Measurements from ENCODE around the gene ERBB4. TPM values are rescaled to one million over a fixed set of nuclear protein-coding genes. Genes with fewer than 3 reads are reported as not detected.

The ERBB4 gene
- total RNA-seq, 2 experiments from 2014 or later, result not detected

DNA sequence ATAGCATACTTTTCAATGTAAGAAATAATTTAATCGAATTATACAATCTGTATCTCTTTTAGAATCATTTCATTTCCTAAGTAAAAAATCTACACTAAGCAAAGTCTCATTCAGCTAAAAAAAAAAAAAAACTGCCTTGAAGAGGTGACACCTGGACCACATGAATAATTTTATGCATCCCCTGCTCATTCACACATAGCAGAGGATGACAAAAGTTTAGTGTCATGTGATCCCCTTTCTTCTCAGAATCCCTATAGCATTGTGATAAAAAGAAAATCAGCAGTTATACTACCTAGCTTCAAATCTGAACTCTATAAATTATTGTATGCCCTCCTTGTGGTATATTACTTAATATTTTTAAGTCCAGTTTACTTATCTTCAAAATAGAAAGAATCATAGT is 603.8 kb downstream of the ERBB4 start:
- no peaks in the 10 kb centered on the region for H3K27me3 Mint-ChIP-seq
- Histone ChIP-seq H3K27ac (ENCODE audit: low read depth in 1 of 2, low read length in 2 of 2) (no peak overlapping the region), H3K36me3 (ENCODE audit: insufficient read depth, low read length) (no peaks in the 10 kb centered on the region), H3K27me3 (ENCODE audit: control insufficient read depth in 1 of 2, insufficient read depth in 2 of 2, low read length in 2 of 2) (no peaks in the 10 kb centered on the region), H3K4me3 (ENCODE audit: low read length) (no peak overlapping the region), H3K9me3 (ENCODE audit: control insufficient read depth in 1 of 2, insufficient read depth in 1 of 2, low read length in 2 of 2) (peaks cover 0 to 3% of the 10 kb centered on the region in 2 experiments), H3K4me1 (ENCODE audit: insufficient read depth, low read length) (no peaks in the 10 kb centered on the region)
- intact Hi-C loops (cut with DNase I, micrococcal nuclease), result no loop called here
- ChIA-PET CTCF (no interaction called here), POLR2A (no interaction called here)
- no peaks in the 10 kb centered on the region for H3K9me3 Mint-ChIP-seq
- TF ChIP-seq, protein P1, sequence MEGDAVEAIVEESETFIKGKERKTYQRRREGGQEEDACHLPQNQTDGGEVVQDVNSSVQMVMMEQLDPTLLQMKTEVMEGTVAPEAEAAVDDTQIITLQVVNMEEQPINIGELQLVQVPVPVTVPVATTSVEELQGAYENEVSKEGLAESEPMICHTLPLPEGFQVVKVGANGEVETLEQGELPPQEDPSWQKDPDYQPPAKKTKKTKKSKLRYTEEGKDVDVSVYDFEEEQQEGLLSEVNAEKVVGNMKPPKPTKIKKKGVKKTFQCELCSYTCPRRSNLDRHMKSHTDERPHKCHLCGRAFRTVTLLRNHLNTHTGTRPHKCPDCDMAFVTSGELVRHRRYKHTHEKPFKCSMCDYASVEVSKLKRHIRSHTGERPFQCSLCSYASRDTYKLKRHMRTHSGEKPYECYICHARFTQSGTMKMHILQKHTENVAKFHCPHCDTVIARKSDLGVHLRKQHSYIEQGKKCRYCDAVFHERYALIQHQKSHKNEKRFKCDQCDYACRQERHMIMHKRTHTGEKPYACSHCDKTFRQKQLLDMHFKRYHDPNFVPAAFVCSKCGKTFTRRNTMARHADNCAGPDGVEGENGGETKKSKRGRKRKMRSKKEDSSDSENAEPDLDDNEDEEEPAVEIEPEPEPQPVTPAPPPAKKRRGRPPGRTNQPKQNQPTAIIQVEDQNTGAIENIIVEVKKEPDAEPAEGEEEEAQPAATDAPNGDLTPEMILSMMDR (IDR thresholded peaks at IDR 0.05), result no peak
- H3K4me3 Mint-ChIP-seq, result no peak overlapping the region
- DNase-seq, result no peak
- H3K27ac Mint-ChIP-seq, result no peak overlapping the region
- H3K36me3 Mint-ChIP-seq (ENCODE audit: low read depth), result no peaks in the 10 kb centered on the region
- no peak for ATAC-seq (ENCODE audit: poor library complexity)
- no peaks in the 10 kb centered on the region for H3K4me1 Mint-ChIP-seq (ENCODE audit: low read depth)

DNA sequence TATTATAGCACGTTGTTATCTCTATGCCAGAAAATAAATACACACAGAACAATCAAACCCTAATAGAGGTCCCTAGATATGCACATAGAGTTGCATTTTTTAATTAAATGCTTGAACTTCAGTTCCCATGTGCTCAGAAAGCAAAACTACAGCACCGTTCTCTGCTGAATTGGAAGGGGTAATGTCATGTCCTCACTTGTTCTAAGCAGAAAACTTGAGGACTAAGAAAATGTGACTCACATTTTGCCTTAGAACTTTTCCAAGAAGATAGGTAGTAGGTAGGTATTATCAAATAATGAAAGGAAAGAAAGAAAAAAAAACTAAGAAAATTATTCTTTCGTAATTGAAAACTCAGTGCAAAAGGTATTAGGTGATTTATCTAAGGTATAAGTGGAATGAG is 607.3 kb downstream of the ERBB4 start:
- Mint-ChIP-seq H3K36me3 (ENCODE audit: low read depth) (no peaks in the 10 kb centered on the region), H3K4me1 (ENCODE audit: low read depth) (no peaks in the 10 kb centered on the region), H3K4me3 (no peak overlapping the region), H3K27ac (no peak overlapping the region), H3K9me3 (no peaks in the 10 kb centered on the region), H3K27me3 (no peaks in the 10 kb centered on the region)
- ChIA-PET POLR2A (no interaction called here), CTCF (no interaction called here)
- Histone ChIP-seq H3K4me1 (ENCODE audit: insufficient read depth, low read length) (no peaks in the 10 kb centered on the region), H3K9me3 (ENCODE audit: control insufficient read depth in 1 of 2, insufficient read depth in 1 of 2, low read length in 2 of 2) (no peaks in the 10 kb centered on the region), H3K4me3 (ENCODE audit: low read length) (no peak overlapping the region), H3K27me3 (ENCODE audit: control insufficient read depth in 1 of 2, insufficient read depth in 2 of 2, low read length in 2 of 2) (no peaks in the 10 kb centered on the region), H3K27ac (ENCODE audit: low read depth in 1 of 2, low read length in 2 of 2) (no peak overlapping the region), H3K36me3 (ENCODE audit: insufficient read depth, low read length) (no peaks in the 10 kb centered on the region)
- no peak for ATAC-seq (ENCODE audit: poor library complexity)
- no peak for DNase-seq
- TF ChIP-seq, protein P1 (IDR thresholded peaks at IDR 0.05), result no peak
- intact Hi-C loops (cut with DNase I, micrococcal nuclease), result no loop called here

DNA sequence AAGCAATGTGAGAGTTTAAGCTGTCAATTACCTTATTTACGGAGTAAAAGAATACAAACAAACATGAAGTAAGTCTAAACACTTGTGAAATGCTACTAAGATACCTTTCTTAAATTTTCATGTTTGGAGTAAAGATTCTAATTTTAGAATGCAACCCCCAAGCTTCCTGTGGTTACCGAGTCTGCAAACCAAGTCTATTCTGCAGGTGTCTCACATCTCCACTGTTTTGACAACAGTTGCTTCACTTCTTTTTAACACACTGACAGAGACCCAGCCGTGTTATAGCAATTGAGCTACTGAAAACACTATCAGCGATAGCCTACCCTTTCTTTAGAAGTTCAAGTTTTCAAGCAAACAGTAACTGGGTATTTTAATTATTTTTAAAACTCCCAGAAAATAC is 608.3 kb downstream of the ERBB4 start:
- Mint-ChIP-seq H3K9me3 (no peaks in the 10 kb centered on the region), H3K4me1 (ENCODE audit: low read depth) (no peaks in the 10 kb centered on the region), H3K36me3 (ENCODE audit: low read depth) (no peaks in the 10 kb centered on the region), H3K27ac (no peak overlapping the region), H3K4me3 (no peak overlapping the region), H3K27me3 (no peaks in the 10 kb centered on the region)
- DNase-seq (no peak), ATAC-seq (ENCODE audit: poor library complexity) (no peak)
- H3K27me3 ChIP-seq (ENCODE audit: control insufficient read depth in 1 of 2, insufficient read depth in 2 of 2, low read length in 2 of 2), result no peaks in the 10 kb centered on the region
- H3K4me1 ChIP-seq (ENCODE audit: insufficient read depth, low read length), result no peaks in the 10 kb centered on the region
- TF ChIP-seq, protein P1 (IDR thresholded peaks at IDR 0.05), result no peak
- ChIA-PET POLR2A (no interaction called here), CTCF (no interaction called here)
- no peaks in the 10 kb centered on the region for H3K9me3 ChIP-seq (ENCODE audit: control insufficient read depth in 1 of 2, insufficient read depth in 1 of 2, low read length in 2 of 2)
- no peak overlapping the region for H3K27ac ChIP-seq (ENCODE audit: low read depth in 1 of 2, low read length in 2 of 2)
- no peak overlapping the region for H3K4me3 ChIP-seq (ENCODE audit: low read length)
- intact Hi-C loops (cut with DNase I, micrococcal nuclease), result no loop called here
- no peaks in the 10 kb centered on the region for H3K36me3 ChIP-seq (ENCODE audit: insufficient read depth, low read length)

Data from CD4-positive, alpha-beta T cell (primary cell).